Neural crest cell (in vitro differentiated cells): ENCODE results near the gene CUX1. TPM values are rescaled to one million over a fixed set of nuclear protein-coding genes. Genes with fewer than 3 reads are reported as not detected.
"Not testable (repeated sequence)": the region's sequence is repeated elsewhere in the genome, so short reads cannot be mapped to it uniquely, and the experiment has no call there.

Experiments
- DNase-seq: peaks from one replicate; pipeline ENCODE4 v3.0.0; 2021; ENCODE audit warnings: low read depth, mixed read lengths, low spot score
- H3K27ac Mint-ChIP-seq: one replicate; pipeline ENCODE4 v1.8.0; 2021; ENCODE audit warnings: mild to moderate bottlenecking, mixed read lengths; ENCODE audit not compliant: unreplicated experiment
- H3K27me3 Mint-ChIP-seq: 2 replicates; pipeline ENCODE4 v1.8.0; 2021; ENCODE audit warnings: low read depth, mild to moderate bottlenecking, mixed read lengths
- H3K36me3 Mint-ChIP-seq: 2 replicates; pipeline ENCODE4 v1.8.0; 2021; ENCODE audit warnings: low read depth, mild to moderate bottlenecking, mixed read lengths
- H3K4me1 Mint-ChIP-seq: 2 replicates; pipeline ENCODE4 v1.8.0; 2021; ENCODE audit warnings: mixed read lengths
- H3K4me3 Mint-ChIP-seq: one replicate; pipeline ENCODE4 v1.8.0; 2021; ENCODE audit warnings: mild to moderate bottlenecking, mixed read lengths
- H3K9me3 Mint-ChIP-seq: 2 replicates; pipeline ENCODE4 v1.8.0; 2021; ENCODE audit warnings: mixed read lengths
- total RNA-seq: library from RNA; stranded (reverse); gene quantifications from 2 replicates; pipeline ENCODE4 v1.2.1, GENCODE V29; 2021
- TF ChIP-seq, protein P1 (sequence below): fragments of 200-600 bp; sonication (generic); conservative IDR thresholded peaks from 2 replicates; pipeline ENCODE4 v1.5.0; 2021; ENCODE audit warnings: antibody characterized with exemption, mild to moderate bottlenecking

The CUX1 gene
- total RNA-seq, 1 donor from 2014 or later: 60.0 TPM

DNA sequence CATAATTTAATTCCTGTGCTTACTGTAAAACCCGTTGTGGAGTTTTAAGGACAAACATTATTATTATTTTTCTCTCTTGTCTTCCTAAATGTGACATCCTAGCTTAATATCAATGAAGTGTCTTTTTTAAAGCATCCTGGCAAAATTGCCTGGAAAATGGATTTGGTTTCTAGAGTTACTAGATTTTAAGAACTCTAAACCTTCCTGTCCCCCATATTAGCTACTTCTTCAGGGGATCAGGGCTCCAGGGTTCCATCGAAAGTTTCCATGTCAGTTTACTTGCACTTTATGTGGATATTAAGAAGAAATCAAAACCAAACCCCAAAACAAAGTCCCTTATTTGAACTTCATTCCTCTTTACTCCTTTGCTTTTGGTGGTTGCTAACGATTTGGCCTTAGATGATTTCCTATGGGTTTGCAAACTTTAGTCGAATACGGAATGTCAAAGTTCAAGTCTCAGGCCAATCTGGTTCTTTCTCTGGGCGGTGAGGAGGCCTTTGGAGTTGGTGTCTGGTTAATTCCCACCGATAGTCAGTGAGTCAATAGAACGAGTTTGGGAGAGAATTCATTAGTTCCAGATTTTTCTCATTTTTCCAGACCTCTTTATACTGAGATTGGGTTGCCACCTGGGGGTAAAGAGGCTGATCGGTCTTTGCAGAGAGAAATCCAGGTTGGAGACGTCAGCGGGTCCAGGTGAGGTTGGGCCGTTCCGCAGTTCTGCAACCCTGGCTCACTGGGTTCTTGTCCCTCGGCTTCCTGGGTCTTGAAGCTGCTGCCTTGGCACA is 1.1 kb downstream of the CUX1 start:
- Mint-ChIP-seq H3K36me3 (no peaks in the 10 kb centered on the region), H3K27ac (no peak overlapping the region), H3K27me3 (peaks cover 37% of the 10 kb centered on the region), H3K9me3 (no peaks in the 10 kb centered on the region), H3K4me3 (peak overlapping the region; percentile 90), H3K4me1 (peaks cover 44% of the 10 kb centered on the region)
- no peak for DNase-seq
- TF ChIP-seq, protein P1, sequence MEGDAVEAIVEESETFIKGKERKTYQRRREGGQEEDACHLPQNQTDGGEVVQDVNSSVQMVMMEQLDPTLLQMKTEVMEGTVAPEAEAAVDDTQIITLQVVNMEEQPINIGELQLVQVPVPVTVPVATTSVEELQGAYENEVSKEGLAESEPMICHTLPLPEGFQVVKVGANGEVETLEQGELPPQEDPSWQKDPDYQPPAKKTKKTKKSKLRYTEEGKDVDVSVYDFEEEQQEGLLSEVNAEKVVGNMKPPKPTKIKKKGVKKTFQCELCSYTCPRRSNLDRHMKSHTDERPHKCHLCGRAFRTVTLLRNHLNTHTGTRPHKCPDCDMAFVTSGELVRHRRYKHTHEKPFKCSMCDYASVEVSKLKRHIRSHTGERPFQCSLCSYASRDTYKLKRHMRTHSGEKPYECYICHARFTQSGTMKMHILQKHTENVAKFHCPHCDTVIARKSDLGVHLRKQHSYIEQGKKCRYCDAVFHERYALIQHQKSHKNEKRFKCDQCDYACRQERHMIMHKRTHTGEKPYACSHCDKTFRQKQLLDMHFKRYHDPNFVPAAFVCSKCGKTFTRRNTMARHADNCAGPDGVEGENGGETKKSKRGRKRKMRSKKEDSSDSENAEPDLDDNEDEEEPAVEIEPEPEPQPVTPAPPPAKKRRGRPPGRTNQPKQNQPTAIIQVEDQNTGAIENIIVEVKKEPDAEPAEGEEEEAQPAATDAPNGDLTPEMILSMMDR: no peak

DNA sequence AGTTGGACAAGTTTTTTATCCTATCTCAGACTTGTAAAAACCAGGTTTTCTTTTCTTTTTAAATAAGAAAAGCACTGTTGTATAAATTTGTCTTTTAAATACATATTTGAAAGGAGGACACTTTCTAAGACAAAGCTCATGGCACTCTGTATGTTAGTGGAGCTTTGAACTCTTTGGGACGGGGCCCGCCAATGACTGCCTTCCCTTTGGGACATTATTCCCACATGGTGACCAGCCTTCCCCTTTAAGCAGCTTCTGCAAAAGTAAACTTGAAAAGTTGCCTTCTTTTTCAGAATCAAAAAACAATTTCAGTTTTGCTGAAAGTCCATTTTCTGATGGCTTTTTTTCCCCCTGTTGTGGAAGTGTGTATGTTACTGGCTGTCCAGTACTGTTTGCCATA is 1.8 kb downstream of the CUX1 start:
- TF ChIP-seq, protein P1: no peak
- Mint-ChIP-seq H3K4me1 (peaks cover 45% of the 10 kb centered on the region), H3K9me3 (no peaks in the 10 kb centered on the region), H3K4me3 (peak overlapping the region; percentile 90), H3K36me3 (no peaks in the 10 kb centered on the region), H3K27me3 (peaks cover 33% of the 10 kb centered on the region), H3K27ac (no peak overlapping the region)
- no peak for DNase-seq

DNA sequence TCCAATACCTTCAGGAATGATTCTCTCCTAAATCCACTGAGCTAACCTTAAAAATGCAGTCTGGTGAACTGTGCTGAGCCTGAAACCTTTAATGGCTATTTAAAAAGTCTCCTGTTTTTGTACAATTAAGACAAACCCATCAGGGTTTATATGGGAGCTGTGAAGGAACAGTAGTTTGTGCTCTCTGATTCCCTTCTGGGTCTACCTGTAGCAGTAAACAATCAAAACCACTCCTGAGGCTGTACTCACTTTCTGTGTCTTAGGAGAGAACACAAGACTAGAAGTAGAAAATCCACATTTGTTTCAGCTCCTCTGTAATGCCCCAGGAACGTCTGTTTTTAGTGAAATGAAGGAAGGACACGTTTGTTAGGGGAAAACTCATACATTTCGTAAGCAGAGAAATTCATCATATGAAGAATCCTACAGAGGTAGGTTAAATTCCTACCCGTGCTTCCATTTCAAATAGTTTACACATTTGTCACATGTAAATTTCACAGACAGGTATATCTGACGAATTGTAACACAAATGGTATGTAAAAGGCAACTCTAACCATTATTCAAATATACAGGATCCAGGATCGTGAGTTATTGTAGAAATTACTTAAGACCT is 2.6 kb downstream of the CUX1 start:
- H3K4me1 Mint-ChIP-seq: peaks cover 42% of the 10 kb centered on the region

DNA sequence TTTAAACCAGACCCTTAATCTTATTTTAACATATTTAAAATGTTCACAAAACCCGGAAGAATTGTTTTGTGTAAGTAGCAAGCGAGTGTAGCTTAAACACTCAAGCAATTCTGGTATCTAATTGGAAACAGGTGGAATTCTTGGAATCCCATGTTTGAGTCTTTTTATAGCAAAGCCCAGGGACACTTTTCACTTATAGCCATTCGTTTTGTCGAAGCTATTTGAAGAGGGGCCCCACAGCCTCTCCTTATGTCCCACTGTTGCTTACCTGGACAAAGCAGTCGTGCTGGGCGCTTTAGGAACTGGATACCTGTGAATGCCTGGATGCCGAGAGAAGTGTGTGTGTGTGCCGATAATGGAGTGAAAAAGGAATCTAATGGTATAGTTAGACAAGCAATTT is 3.3 kb downstream of the CUX1 start:
- Mint-ChIP-seq H3K27me3 (peaks cover 22% of the 10 kb centered on the region), H3K4me1 (peaks cover 49% of the 10 kb centered on the region), H3K9me3 (no peaks in the 10 kb centered on the region), H3K4me3 (peak overlapping the region; percentile 47), H3K36me3 (no peaks in the 10 kb centered on the region), H3K27ac (no peak overlapping the region)
- TF ChIP-seq, protein P1: no peak
- no peak for DNase-seq

More for the DNA sequence above, 2.6 kb downstream of the CUX1 start:
- Mint-ChIP-seq H3K9me3 (no peaks in the 10 kb centered on the region), H3K27me3 (peaks cover 25% of the 10 kb centered on the region), H3K27ac (no peak overlapping the region), H3K4me3 (peak overlapping the region; percentile 76), H3K36me3 (no peaks in the 10 kb centered on the region)
- DNase-seq: no peak
- TF ChIP-seq, protein P1: no peak

DNA sequence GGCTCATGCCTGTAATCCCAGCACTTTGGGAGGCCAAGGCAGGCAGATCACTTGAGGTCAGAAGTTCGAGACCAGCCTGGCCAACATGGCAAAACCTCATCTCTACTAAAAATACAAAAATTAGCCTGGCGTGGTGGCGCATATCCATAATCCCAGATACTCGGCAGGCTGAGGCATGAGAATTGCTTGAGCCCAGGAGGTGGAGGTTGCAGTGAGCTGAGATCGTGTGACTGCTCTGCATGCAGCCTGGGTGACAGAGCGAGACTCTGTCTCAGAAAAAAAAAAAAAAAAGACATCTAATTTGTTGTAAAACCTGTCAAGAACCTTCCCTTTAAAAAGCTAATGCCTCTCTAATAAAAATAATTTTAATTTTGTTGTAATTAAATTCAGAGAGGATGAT is 5.2 kb downstream of the CUX1 start:
- not testable (repeated sequence) for DNase-seq, H3K4me3 Mint-ChIP-seq, H3K9me3 Mint-ChIP-seq, H3K36me3 Mint-ChIP-seq, H3K27ac Mint-ChIP-seq
- H3K4me1 Mint-ChIP-seq: peaks cover 59% of the 10 kb centered on the region
- peaks cover 17% of the 10 kb centered on the region for H3K27me3 Mint-ChIP-seq

DNA sequence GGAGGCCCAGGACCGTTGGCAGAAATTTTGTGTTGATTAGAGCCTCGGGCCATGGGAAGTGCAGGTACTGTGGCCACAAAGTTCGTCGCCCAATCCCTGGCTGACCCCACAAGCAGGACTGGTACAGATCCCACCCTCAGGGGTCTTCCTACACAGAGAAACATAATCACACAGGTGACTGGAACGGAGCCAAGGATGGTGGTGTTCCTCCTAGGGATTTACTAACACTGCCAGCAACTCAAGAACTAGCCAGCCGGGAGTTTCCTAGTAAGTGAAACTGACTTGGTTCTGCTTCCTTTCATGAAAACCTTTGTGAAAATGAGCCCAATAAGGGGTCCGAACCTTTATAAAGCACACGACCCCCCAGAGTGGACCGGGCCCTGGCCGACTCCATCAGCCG is 5.7 kb downstream of the CUX1 start:
- Mint-ChIP-seq H3K4me3 (peak overlapping the region; percentile 44), H3K9me3 (no peaks in the 10 kb centered on the region), H3K36me3 (no peaks in the 10 kb centered on the region), H3K27ac (no peak overlapping the region), H3K27me3 (peaks cover 12% of the 10 kb centered on the region), H3K4me1 (peaks cover 55% of the 10 kb centered on the region)
- no peak for DNase-seq
- TF ChIP-seq, protein P1: no peak
